Keratinocyte (primary cell): ENCODE data around the gene EMP2.

ENCODE experiments used
- EZH2 ChIP-seq: IDR thresholded peaks from one replicate; pipeline ENCODE4 v1.6.1; 2012; ENCODE audit warnings: inconsistent platforms, mild to moderate bottlenecking, low read length, moderate library complexity
- TF ChIP-seq, protein P1 (sequence below), 3 experiments: IDR thresholded peaks in 1 of 3; conservative IDR thresholded peaks in 1 of 3; optimal IDR thresholded peaks in 1 of 3; 2 replicates in 2 of 3; 3 replicates in 1 of 3; pipeline versions ENCODE3 to v1.5.1; 2011; ENCODE audit warnings: low read length in 3 of 3, mild to moderate bottlenecking in 3 of 3, moderate library complexity in 2 of 3, control low read depth in 1 of 3, inconsistent platforms in 1 of 3; ENCODE audit not compliant: insufficient read depth in 2 of 3; ENCODE audit errors: extremely low read depth in 1 of 3

DNA sequence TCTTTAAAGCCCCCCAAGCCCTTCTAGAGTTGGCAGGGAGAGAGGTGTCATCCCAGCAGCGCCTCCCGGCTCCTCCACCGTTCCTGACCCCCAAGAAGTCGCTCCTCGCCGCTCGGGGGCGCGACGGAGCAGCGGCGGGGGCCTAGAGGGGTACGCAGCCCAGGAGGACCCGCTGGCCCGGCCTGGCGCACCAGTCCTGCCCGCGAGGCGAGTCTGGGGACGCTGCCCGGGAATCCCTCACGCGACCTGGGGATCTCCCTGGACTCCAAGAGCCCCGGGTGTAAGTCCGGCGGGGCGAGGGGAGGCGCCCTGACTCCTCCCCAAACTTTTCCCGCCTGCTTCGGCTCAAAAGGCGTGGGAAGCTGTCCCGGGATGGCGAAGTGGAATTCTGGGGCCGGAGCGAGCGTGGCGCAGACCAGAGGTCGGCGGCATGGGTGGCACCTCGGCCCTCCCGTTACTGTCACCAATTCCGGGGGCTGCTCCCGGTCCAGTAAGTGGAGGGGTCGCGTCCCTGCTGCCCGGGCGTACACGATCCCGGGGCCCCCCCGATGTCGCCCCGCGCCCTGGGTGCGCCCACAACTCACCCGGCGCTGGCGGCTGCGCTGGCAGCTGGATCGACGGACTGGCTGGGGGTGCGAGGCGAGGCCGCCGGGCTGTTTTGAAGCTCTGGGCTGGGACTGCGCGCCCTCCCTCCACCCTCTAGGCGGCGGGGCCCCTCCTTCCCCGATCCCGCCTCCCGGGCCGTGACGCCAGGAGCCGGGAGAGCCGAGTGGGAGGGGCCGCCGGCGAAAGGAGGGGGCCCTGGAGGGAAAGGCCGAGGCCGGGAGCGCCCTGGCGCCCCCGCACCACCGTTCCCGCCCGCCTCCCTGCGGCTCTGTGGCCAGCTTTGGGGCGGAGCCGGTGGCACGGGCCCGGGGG lies at the start of gene EMP2:
- TF ChIP-seq, protein P1, sequence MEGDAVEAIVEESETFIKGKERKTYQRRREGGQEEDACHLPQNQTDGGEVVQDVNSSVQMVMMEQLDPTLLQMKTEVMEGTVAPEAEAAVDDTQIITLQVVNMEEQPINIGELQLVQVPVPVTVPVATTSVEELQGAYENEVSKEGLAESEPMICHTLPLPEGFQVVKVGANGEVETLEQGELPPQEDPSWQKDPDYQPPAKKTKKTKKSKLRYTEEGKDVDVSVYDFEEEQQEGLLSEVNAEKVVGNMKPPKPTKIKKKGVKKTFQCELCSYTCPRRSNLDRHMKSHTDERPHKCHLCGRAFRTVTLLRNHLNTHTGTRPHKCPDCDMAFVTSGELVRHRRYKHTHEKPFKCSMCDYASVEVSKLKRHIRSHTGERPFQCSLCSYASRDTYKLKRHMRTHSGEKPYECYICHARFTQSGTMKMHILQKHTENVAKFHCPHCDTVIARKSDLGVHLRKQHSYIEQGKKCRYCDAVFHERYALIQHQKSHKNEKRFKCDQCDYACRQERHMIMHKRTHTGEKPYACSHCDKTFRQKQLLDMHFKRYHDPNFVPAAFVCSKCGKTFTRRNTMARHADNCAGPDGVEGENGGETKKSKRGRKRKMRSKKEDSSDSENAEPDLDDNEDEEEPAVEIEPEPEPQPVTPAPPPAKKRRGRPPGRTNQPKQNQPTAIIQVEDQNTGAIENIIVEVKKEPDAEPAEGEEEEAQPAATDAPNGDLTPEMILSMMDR (optimal IDR thresholded peaks at IDR 0.05 in 1 of 3, IDR thresholded peaks at IDR 0.05 in 1 of 3, conservative IDR thresholded peaks at IDR 0.05 in 1 of 3; ENCODE audit: extremely low read depth in 1 of 3, insufficient read depth in 2 of 3, low read length in 3 of 3) = peak; percentile 45 to 73 (median 55)
- TF ChIP-seq EZH2 = no peak
